ENCODE data around the gene ARF6. TPM values are rescaled to one million over a fixed set of nuclear protein-coding genes. Genes with fewer than 3 reads are reported as not detected.
A peak's percentile ranks its signal among the peaks of the same experiment; 100 is the strongest.

Gene ARF6
- total RNA-seq, 1 donor from 2014 or later: 154 TPM

- peak; percentile 65 for DNase-seq
- H3K4me3 Mint-ChIP-seq: peak overlapping the region; percentile 58
- peak overlapping the region; percentile 85 for H3K27ac Mint-ChIP-seq
- H3K27me3 Mint-ChIP-seq: no peaks in the 10 kb centered on the region
- peaks cover 15% of the 10 kb centered on the region for H3K36me3 Mint-ChIP-seq (ENCODE audit: low read depth)
- H3K9me3 Mint-ChIP-seq: peaks cover 22% of the 10 kb centered on the region
- peaks cover 58% of the 10 kb centered on the region for H3K4me1 Mint-ChIP-seq
- intact Hi-C loops (cut with micrococcal nuclease): loop anchor here (2.0 to 5.0 kb wide), 6 partner anchors 15 to 53 kb away; no protein-coding TSS in a partner anchor
Observed at GRCh38 chr14:49945448-49946319, 52.8 kb downstream of the ARF6 start.

Other genes starting within 250 kb of the ARF6 start
- gene POLE2, start 204.9 kb upstream of the ARF6 start, total RNA-seq: 52.8 and 58.4 TPM in 2 replicates
- gene KLHDC1, start 200.0 kb upstream of the ARF6 start, total RNA-seq: 0.95 and 0.96 TPM in 2 replicates
- 24.6 and 28.0 TPM in 2 replicates for gene KLHDC2, start 124.9 kb upstream of the ARF6 start, total RNA-seq
- gene NEMF, start 40.3 kb upstream of the ARF6 start, total RNA-seq: 65.8 and 75.4 TPM in 2 replicates
- gene VCPKMT, start 223.5 kb downstream of the ARF6 start, total RNA-seq: 13.9 and 14.3 TPM in 2 replicates